Esophagus squamous epithelium (tissue), 4 donors: ENCODE data around the gene AIP.

Source experiments
- CTCF ChIP-seq, 6 experiments: fragments of 450-650 bp in 4 of 6; fragments of 200-600 bp in 2 of 6; sonication (generic) in 2 of 6; IDR thresholded peaks; one replicate each; pipeline ENCODE4 v1.5.1; 2016 to 2019; ENCODE audit warnings: antibody characterized with exemption in 6 of 6, mild to moderate bottlenecking in 4 of 6, moderate library complexity in 4 of 6
- POLR2A ChIP-seq, 4 donors: fragments of 450-650 bp; IDR thresholded peaks; one replicate each; pipeline ENCODE4 v1.6.1; 2017; ENCODE audit warnings: antibody characterized with exemption in 4 of 4, mild to moderate bottlenecking in 4 of 4, moderate library complexity in 3 of 4

- TF ChIP-seq CTCF (IDR thresholded peaks at IDR 0.05) (peak; percentile 27 to 56 (median 48)), POLR2A (IDR thresholded peaks at IDR 0.05) (peak in 3 of 4 donors; percentile 17 to 89 (median 69))
Observed at GRCh38 chr11:67468759-67469507, 13.9 kb upstream of the AIP start, which contains the start of gene TMEM134.
